Effector memory CD4-positive, alpha-beta T cell (primary cell): ENCODE results near the gene TRIM46.

Experiments
- DNase-seq, 3 donors: peaks; one replicate each; pipeline ENCODE4 v3.0.0-alpha.2; 2020
- H3K27ac ChIP-seq: 2 replicates; pipeline ENCODE4 v1.7.0; 2013; ENCODE audit warnings: mild to moderate bottlenecking, low read length, moderate library complexity; ENCODE audit not compliant: insufficient read depth, poor library complexity, severe bottlenecking
- H3K27me3 ChIP-seq: replicated peaks from 2 replicates; pipeline ENCODE4 v1.7.0; 2013; ENCODE audit warnings: mild to moderate bottlenecking, low read length; ENCODE audit not compliant: insufficient read depth, control insufficient read depth, poor library complexity, severe bottlenecking
- H3K36me3 ChIP-seq: 2 replicates; pipeline ENCODE4 v1.7.0; 2013; ENCODE audit warnings: mild to moderate bottlenecking, low read length, moderate library complexity; ENCODE audit not compliant: control insufficient read depth, insufficient read depth
- H3K4me1 ChIP-seq: 2 replicates; pipeline ENCODE4 v1.7.0; 2013; ENCODE audit warnings: low read length, mild to moderate bottlenecking; ENCODE audit not compliant: control insufficient read depth, insufficient read depth, poor library complexity, severe bottlenecking
- H3K4me3 ChIP-seq: 2 replicates; pipeline ENCODE4 v1.7.0; 2013; ENCODE audit warnings: low read length, low read depth, mild to moderate bottlenecking; ENCODE audit not compliant: insufficient read depth, poor library complexity, severe bottlenecking
- H3K9me3 ChIP-seq: 2 replicates; pipeline ENCODE4 v1.7.0; 2013; ENCODE audit warnings: mild to moderate bottlenecking, low read length, moderate library complexity; ENCODE audit not compliant: control insufficient read depth

Gene TRIM46

DNA sequence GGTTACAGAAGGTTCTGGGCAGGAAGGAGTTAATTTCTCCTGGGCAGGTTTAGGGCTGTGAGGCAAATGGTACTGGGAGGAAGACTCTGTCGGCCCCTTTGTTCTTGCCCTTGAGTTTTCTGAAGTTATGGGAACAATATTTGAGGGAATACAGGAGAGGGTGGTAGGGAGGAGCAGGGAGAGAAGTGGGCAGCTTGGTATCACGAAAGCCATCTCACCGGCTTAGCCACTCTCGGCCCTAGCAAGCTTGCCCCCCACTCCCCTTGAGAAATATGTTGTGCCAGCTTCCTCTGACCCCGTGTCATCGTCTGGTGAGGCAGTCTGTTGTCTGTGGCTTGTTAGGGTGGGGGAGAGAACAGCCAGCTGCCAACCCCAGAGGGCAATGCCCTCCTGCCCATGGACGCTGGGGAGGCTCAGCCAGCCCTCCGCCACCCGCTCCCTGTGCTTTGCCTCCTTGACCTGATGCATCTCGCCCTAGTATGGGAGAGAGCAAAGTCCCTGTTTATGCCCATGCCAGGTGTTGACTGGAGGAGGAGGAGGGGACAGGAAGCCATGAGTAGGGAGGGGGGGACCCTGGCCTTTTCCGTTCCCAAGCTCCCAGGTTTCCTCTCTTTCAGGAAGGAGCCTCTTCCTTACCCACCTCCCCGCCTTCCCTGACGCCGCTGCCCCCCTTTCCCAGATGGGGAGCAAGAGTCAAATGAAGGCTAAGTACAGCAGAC lies 44.7 kb upstream of the TRIM46 start:
- no peak for DNase-seq
- no peaks in the 10 kb centered on the region for H3K9me3 ChIP-seq
- H3K36me3 ChIP-seq: no peaks in the 10 kb centered on the region
- peak overlapping the region; percentile 65 for H3K4me3 ChIP-seq
- peaks cover 36% of the 10 kb centered on the region for H3K4me1 ChIP-seq
- H3K27ac ChIP-seq: no peak overlapping the region
- H3K27me3 ChIP-seq: peaks cover 9% of the 10 kb centered on the region

DNA sequence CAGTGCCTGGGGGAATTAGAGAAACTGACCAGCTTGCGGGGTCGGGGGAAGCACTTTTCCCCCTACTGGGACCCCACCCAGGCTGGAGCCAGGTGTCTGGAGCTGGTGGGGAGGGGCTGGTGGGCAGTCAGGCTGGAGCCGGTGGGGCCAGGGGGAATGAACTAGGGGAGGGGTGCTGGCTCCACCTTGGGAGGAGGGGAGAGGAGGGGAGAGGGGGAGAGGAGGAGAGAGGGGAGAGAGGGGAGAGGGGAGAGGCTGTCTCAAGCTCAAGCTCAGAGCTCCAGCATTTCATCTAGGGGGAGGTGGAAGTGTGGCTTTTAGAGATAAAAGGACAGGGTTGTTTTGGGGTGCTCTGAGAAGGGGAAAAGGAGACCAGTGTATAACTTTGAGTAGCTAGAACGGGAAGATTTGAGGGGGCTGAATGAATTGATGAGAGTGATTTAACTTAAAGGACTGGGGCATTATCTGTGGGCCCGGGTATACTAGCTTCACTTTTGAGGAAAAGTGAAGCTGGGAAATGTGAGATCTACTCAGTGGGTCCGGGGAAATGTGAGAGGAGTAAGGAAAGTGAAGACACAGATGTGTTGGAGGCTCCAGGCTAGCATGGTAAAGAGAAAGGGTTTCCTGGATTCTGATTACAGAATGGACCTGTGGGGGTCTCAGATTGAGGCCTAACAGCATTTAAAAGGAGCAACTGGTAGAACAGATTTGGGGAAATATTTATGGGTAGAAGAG lies 43.2 kb upstream of the TRIM46 start:
- Histone ChIP-seq H3K9me3 (no peaks in the 10 kb centered on the region), H3K4me1 (peaks cover 43% of the 10 kb centered on the region), H3K36me3 (no peaks in the 10 kb centered on the region), H3K27ac (no peak overlapping the region), H3K27me3 (peaks cover 9% of the 10 kb centered on the region), H3K4me3 (no peak overlapping the region)
- no peak for DNase-seq

DNA sequence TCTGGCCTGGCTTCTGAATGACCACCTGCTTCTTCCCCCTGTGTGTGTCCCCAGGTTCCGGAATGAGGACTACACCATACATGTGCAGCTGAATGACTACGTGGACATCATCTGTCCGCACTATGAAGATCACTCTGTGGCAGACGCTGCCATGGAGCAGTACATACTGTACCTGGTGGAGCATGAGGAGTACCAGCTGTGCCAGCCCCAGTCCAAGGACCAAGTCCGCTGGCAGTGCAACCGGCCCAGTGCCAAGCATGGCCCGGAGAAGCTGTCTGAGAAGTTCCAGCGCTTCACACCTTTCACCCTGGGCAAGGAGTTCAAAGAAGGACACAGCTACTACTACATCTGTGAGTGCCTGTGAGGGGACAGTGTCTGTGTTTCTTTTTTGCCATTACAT lies 42.4 kb upstream of the TRIM46 start:
- H3K27me3 ChIP-seq: peaks cover 9% of the 10 kb centered on the region
- no peak overlapping the region for H3K4me3 ChIP-seq
- H3K36me3 ChIP-seq: no peaks in the 10 kb centered on the region
- DNase-seq: no peak
- no peak overlapping the region for H3K27ac ChIP-seq
- peaks cover 45% of the 10 kb centered on the region for H3K4me1 ChIP-seq
- H3K9me3 ChIP-seq: no peaks in the 10 kb centered on the region

DNA sequence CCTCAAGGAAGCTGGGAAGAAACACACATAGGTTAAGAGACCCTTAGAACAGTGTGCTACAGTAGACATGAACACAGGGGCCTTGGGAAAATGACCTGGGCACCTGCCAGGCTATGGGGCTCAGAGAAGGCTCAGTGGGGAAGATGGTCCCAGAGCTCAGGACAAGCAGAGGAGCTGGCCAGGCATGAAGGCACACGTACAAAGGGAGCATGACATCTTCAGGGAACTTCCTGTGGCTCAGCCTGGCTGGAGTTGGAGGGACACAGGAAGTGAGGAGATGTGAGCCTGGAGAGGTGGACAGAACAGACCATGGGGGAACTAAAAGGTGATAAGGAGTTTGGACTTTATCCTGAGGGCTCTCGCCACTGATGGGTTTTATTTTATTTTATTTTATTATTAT lies 41.8 kb upstream of the TRIM46 start:
- no peak for DNase-seq
- no peaks in the 10 kb centered on the region for H3K9me3 ChIP-seq
- H3K36me3 ChIP-seq: no peaks in the 10 kb centered on the region
- peaks cover 9% of the 10 kb centered on the region for H3K27me3 ChIP-seq
- no peak overlapping the region for H3K4me3 ChIP-seq
- peaks cover 43% of the 10 kb centered on the region for H3K4me1 ChIP-seq
- no peak overlapping the region for H3K27ac ChIP-seq

DNA sequence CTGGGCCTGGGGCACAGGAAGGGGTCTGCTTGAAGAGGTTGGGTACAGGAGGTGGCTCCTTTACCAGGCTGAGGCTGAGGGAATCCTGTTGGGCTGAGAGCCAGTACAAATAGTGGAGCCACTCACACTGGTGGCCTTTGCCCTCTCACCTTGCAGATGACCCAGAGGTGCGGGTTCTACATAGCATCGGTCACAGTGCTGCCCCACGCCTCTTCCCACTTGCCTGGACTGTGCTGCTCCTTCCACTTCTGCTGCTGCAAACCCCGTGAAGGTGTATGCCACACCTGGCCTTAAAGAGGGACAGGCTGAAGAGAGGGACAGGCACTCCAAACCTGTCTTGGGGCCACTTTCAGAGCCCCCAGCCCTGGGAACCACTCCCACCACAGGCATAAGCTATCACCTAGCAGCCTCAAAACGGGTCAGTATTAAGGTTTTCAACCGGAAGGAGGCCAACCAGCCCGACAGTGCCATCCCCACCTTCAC lies 39.8 kb upstream of the TRIM46 start:
- Histone ChIP-seq H3K9me3 (no peaks in the 10 kb centered on the region), H3K4me3 (no peak overlapping the region), H3K27ac (no peak overlapping the region), H3K4me1 (peaks cover 30% of the 10 kb centered on the region), H3K27me3 (no peaks in the 10 kb centered on the region), H3K36me3 (no peaks in the 10 kb centered on the region)
- no peak for DNase-seq

DNA sequence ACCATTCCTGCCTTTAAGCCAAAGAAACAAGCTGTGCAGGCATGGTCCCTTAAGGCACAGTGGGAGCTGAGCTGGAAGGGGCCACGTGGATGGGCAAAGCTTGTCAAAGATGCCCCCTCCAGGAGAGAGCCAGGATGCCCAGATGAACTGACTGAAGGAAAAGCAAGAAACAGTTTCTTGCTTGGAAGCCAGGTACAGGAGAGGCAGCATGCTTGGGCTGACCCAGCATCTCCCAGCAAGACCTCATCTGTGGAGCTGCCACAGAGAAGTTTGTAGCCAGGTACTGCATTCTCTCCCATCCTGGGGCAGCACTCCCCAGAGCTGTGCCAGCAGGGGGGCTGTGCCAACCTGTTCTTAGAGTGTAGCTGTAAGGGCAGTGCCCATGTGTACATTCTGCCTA lies 39.3 kb upstream of the TRIM46 start:
- no peaks in the 10 kb centered on the region for H3K9me3 ChIP-seq
- H3K4me1 ChIP-seq: peaks cover 25% of the 10 kb centered on the region
- no peak for DNase-seq
- H3K36me3 ChIP-seq: no peaks in the 10 kb centered on the region
- no peak overlapping the region for H3K4me3 ChIP-seq
- H3K27me3 ChIP-seq: no peaks in the 10 kb centered on the region
- no peak overlapping the region for H3K27ac ChIP-seq

DNA sequence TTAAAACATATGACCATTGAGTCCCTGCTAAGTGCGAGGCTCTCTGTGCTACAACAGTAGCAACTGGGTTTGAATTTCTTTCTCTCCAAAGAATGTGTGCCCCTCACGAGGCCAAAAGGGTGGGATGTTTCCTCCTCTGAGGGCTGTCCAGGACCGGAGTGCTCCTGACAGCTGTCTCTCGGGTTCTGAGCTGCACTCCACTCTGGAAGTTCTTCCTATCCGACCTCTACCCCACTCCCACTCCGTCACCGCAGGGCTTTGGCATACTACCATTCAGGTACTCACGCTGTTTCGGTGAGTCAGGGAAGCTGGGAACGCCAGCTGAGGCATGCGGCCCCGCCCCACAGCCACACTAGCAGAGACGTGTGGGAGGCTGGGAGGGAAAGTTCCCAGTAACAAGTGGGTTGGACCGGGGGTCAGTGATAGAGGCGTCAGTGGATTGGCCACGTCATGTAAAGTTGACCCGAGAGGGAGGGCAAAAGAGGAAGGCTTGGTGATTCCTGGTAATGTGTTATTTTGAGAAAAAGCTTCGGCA lies 38.7 kb upstream of the TRIM46 start:
- Histone ChIP-seq H3K9me3 (no peaks in the 10 kb centered on the region), H3K4me1 (peaks cover 28% of the 10 kb centered on the region), H3K27me3 (no peaks in the 10 kb centered on the region), H3K4me3 (peak overlapping the region; percentile 89), H3K36me3 (no peaks in the 10 kb centered on the region), H3K27ac (peak overlapping the region; percentile 99)
- peak; percentile 34 to 45 (median 43) for DNase-seq

DNA sequence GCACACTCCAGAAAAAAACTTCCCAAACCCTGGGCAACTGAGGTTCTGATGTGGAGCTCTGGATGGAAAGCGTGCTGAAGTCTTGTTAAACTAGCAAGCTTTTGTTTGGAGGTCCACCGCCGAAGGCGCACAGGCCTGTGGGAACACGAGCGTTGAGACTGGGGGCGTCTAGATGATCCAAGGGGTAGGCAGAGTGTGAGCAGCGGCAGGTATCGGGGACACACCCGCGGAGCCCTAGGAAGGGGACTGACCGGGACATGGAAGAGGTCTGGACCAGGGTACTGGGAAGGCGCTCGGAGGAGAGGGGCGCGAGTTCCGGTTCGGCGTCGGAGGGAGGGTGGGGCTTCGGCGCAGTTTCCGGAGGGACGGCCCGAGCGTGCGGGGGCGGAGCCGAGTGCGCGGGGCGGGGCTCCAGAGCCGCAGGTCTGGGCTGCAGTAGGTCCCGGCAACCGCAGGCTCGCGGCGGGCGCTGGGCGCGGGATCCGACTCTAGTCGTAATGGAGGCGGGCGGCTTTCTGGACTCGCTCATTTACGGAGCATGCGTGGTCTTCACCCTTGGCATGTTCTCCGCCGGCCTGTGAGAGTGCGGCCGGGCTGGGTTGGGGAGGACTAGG lies 38.1 kb upstream of the TRIM46 start, which contains the start of gene SLC50A1:
TSS of gene SLC50A1 (plus strand) at position 438 of the 614 bp plus-strand sequence. CDS start at position 498, 60 bp downstream.
- Histone ChIP-seq H3K27me3 (no peaks in the 10 kb centered on the region), H3K36me3 (no peaks in the 10 kb centered on the region), H3K4me1 (peaks cover 28% of the 10 kb centered on the region), H3K9me3 (no peaks in the 10 kb centered on the region), H3K4me3 (peak within 1 kb of the TSS; percentile 89), H3K27ac (peak within 1 kb of the TSS; percentile 99)
- DNase-seq: peak; percentile 85 to 92 (median 90)

DNA sequence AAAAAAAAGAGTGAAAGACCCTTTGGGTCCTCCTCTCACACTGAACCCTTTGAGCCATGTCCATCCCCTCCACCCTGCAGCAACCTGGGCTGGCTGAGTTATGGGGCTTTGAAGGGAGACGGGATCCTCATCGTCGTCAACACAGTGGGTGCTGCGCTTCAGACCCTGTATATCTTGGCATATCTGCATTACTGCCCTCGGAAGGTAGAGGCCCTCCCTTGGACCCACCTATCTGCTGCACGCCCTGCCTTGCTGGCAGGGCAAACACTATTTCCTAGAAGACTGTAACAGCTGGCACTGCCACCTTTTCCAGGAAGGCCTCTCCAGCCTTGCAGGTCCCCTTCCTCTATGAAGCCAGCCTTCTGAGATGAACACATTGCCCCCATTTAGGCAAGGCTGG lies 36.9 kb upstream of the TRIM46 start:
- Histone ChIP-seq H3K4me3 (peak overlapping the region; percentile 89), H3K27me3 (no peaks in the 10 kb centered on the region), H3K4me1 (peaks cover 28% of the 10 kb centered on the region), H3K9me3 (no peaks in the 10 kb centered on the region), H3K36me3 (no peaks in the 10 kb centered on the region), H3K27ac (peak overlapping the region; percentile 99)
- no peak for DNase-seq
